Measurements from ENCODE around the gene CDK18. TPM values are rescaled to one million over a fixed set of nuclear protein-coding genes. Genes with fewer than 3 reads are reported as not detected.
A peak's percentile ranks its signal among the peaks of the same experiment; 100 is the strongest.

Gene CDK18
- total RNA-seq, 1 experiment from 2014 or later: 38.5 TPM

GRCh38 chr1:205455581-205456382 lies 48.7 kb upstream of the CDK18 start, which contains the start of gene BLACAT1:
Gene BLACAT1 (minus strand): TSS chr1:205456045.
- H2BK12ac ChIP-seq (ENCODE audit: insufficient read length, low read depth, low read length): no peak within 1 kb of the TSS
- H3K4me1 ChIP-seq (ENCODE audit: insufficient read depth, low read length): peaks cover 14% of the 10 kb centered on the region
- H2AK5ac ChIP-seq (ENCODE audit: insufficient read length, low read length): no peak within 1 kb of the TSS
- H4K91ac ChIP-seq (ENCODE audit: insufficient read length, low read depth, low read length): no peak within 1 kb of the TSS
- no peaks in the 10 kb centered on the region for H4K20me1 ChIP-seq (ENCODE audit: control insufficient read depth, insufficient read depth, insufficient read length)
- no CpG with 5 or more reads among the region's 53 CpGs for WGBS (ENCODE audit: extremely low coverage, insufficient read length, low lambda C conversion rate)
- no peaks in the 10 kb centered on the region for H3K79me2 ChIP-seq (ENCODE audit: insufficient read depth, low read length)
- H3K27me3 ChIP-seq (ENCODE audit: insufficient read depth, low read length): no peaks in the 10 kb centered on the region; the same call in 1 of the 2 replicates
- no peak within 1 kb of the TSS for H2BK120ac ChIP-seq (ENCODE audit: low read depth, low read length, poor library complexity, severe bottlenecking)
- H3K23me2 ChIP-seq (ENCODE audit: insufficient read length, low read depth, low read length, poor library complexity, severe bottlenecking): peaks cover 21% of the 10 kb centered on the region
- no peak within 1 kb of the TSS for H3K23ac ChIP-seq (ENCODE audit: insufficient read length, low read depth, low read length)
- H2BK15ac ChIP-seq (ENCODE audit: low read depth, low read length): no peak within 1 kb of the TSS
- H3K14ac ChIP-seq (ENCODE audit: insufficient read depth, low read length): peak within 1 kb of the TSS; percentile 84
- peak within 1 kb of the TSS; percentile 72 for H3K9ac ChIP-seq (ENCODE audit: extremely low read depth, insufficient read length, low read length)
- H4K5ac ChIP-seq (ENCODE audit: insufficient read length, low read depth, low read length): no peak within 1 kb of the TSS
- no peaks in the 10 kb centered on the region for H3K9me3 ChIP-seq (ENCODE audit: control insufficient read depth, low read depth, low read length)
- peaks cover 3% of the 10 kb centered on the region for H3K79me1 ChIP-seq (ENCODE audit: insufficient read depth, low read depth, low read length, poor library complexity, severe bottlenecking)
- H3K4me3 Mint-ChIP-seq: peak within 1 kb of the TSS; percentile 95 to 99
- H3K27me3 Mint-ChIP-seq (ENCODE audit: low read depth): peaks cover 36% of the 10 kb centered on the region
- H3K4me1 Mint-ChIP-seq: peaks cover 58 to 64% of the 10 kb centered on the region in 2 experiments
- TF ChIP-seq CTCF (conservative IDR thresholded peaks at IDR 0.05): no peak
- H3K4me2 ChIP-seq (ENCODE audit: insufficient read depth, insufficient read length, low read length): peak within 1 kb of the TSS; percentile 63
- H2BK5ac ChIP-seq (ENCODE audit: insufficient read length, low read length): no peak within 1 kb of the TSS
- peak within 1 kb of the TSS; percentile 92 to 97 (median 95) for H3K27ac Mint-ChIP-seq
- no peak within 1 kb of the TSS for H4K8ac ChIP-seq (replicated peaks; ENCODE audit: insufficient read length, low read depth, low read length)
- DNase-seq: no peak
- no peaks in the 10 kb centered on the region for H3K9me3 Mint-ChIP-seq
- H3K36me3 Mint-ChIP-seq (ENCODE audit: insufficient read depth in 1 of 3, low read depth in 3 of 3): peaks cover 10 to 23% (median 11%) of the 10 kb centered on the region in 3 experiments
- H3K56ac ChIP-seq (ENCODE audit: insufficient read length, low read depth, low read length): no peak within 1 kb of the TSS
- peak within 1 kb of the TSS; percentile 74 for H3K18ac ChIP-seq (ENCODE audit: insufficient read length, low read depth, low read length)
- no peak within 1 kb of the TSS for H2AFZ ChIP-seq (ENCODE audit: low read length)
- no peak within 1 kb of the TSS for H2BK20ac ChIP-seq (ENCODE audit: low read depth, low read length, poor library complexity, severe bottlenecking)
- H3T11ph ChIP-seq (ENCODE audit: low read length): no peak within 1 kb of the TSS
- no peak within 1 kb of the TSS; the same call in 1 of the 2 replicates for H3K4ac ChIP-seq (ENCODE audit: low read depth, low read length)
- H3K27ac ChIP-seq (ENCODE audit: insufficient read length, low read depth, low read length): no peak within 1 kb of the TSS
